Nucleus accumbens (tissue), 56 donors: ENCODE measurements around the gene RAC3.

Source experiments
- DNase-seq, 56 donors: peaks; one replicate each; lab custom pipeline; 2025; lab: John Stamatoyannopoulos, UW

RAC3 gene

GRCh38 chr17:82031303-82031884 lies at the start of gene RAC3:
Gene RAC3, plus strand, starts transcription at chr17:82031678. Its CDS starts 84 bp downstream, at chr17:82031762.
- DNase-seq: no peak

GRCh38 chr17:81983011-81983638 lies 48.4 kb upstream of the RAC3 start:
- DNase-seq: no peak

- no peak for DNase-seq
These were observed 47.7 kb upstream of the RAC3 start for GRCh38 chr17:81983639-81984373.

- no peak for DNase-seq
These were observed 46.6 kb upstream of the RAC3 start for GRCh38 chr17:81984773-81985410.

GRCh38 chr17:81986606-81987005 lies 44.9 kb upstream of the RAC3 start:
- DNase-seq: no peak

GRCh38 chr17:81987161-81987770 lies 44.2 kb upstream of the RAC3 start:
- no peak for DNase-seq

- DNase-seq: no peak
These were observed 40.4 kb upstream of the RAC3 start for GRCh38 chr17:81990836-81991683.

- peak in 48 of 56 donors; percentile 8 to 87 (median 48) for DNase-seq
These were observed 39.7 kb upstream of the RAC3 start for GRCh38 chr17:81991684-81992305.

- DNase-seq: no peak
These were observed 39.0 kb upstream of the RAC3 start for GRCh38 chr17:81992306-81993102.

- no peak for DNase-seq
These were observed 37.5 kb upstream of the RAC3 start for GRCh38 chr17:81993729-81994592.

GRCh38 chr17:81994593-81995462 lies 36.6 kb upstream of the RAC3 start:
- peak in 2 of 56 donors; percentile 7 to 16 for DNase-seq

GRCh38 chr17:81995463-81996231 lies 35.8 kb upstream of the RAC3 start:
- DNase-seq: no peak

- DNase-seq: no peak
These were observed 35.2 kb upstream of the RAC3 start for GRCh38 chr17:81996232-81996756.

- no peak for DNase-seq
These were observed 34.6 kb upstream of the RAC3 start for GRCh38 chr17:81996757-81997441.

- no peak for DNase-seq
These were observed 33.3 kb upstream of the RAC3 start for GRCh38 chr17:81998212-81998611.
